Lower leg skin (tissue), 4 donors: ENCODE data around the gene RPP40. TPM values are rescaled to one million over a fixed set of nuclear protein-coding genes. Genes with fewer than 3 reads are reported as not detected.

Experiments
- DNase-seq, 2 donors: peaks; one replicate each; pipeline ENCODE4 v3.0.0-alpha.2; 2019; ENCODE audit warnings: low spot score in 2 of 2
- H3K4me3 ChIP-seq: fragments of 200-600 bp; sonication (generic); 2 replicates; pipeline ENCODE4 v1.5.1; 2017; ENCODE audit warnings: mild to moderate bottlenecking, low read depth; ENCODE audit not compliant: poor library complexity, severe bottlenecking
- POLR2A ChIP-seq, 2 donors: fragments of 450-650 bp; IDR thresholded peaks; one replicate each; pipeline ENCODE4 v1.6.1; 2016 to 2017; ENCODE audit warnings: antibody characterized with exemption in 2 of 2, mild to moderate bottlenecking in 1 of 2, moderate library complexity in 1 of 2
- WGBS, 2 donors: methylation state at CpG; one replicate each; pipeline ENCODE4 v1.1.5; 2018; 5-methylcytosine and 5-hydroxymethylcytosine counted together
- intact Hi-C: fragments of 100-400 bp; cut with DNase I; formaldehyde crosslinking; loops from one replicate; pipeline ENCODE4 v1.15.0; 2023; ENCODE audit warnings: low total_unique reads
- total RNA-seq, 4 donors: library from RNA; depleted of rRNA; stranded (reverse); fragments of >200 nt; gene quantifications; one replicate each; pipeline ENCODE4 v1.1.0, GENCODE V29; 2016
- TF ChIP-seq, protein P1 (sequence below), 3 donors: fragments of 450-650 bp; IDR thresholded peaks; one replicate each; pipeline ENCODE4 v1.5.1; 2016; ENCODE audit warnings: antibody characterized with exemption in 3 of 3, mild to moderate bottlenecking in 3 of 3, moderate library complexity in 2 of 3

RPP40 gene
- total RNA-seq, 4 donors from 2014 or later = 3.4 to 12.3 (median 6.8) TPM

DNA sequence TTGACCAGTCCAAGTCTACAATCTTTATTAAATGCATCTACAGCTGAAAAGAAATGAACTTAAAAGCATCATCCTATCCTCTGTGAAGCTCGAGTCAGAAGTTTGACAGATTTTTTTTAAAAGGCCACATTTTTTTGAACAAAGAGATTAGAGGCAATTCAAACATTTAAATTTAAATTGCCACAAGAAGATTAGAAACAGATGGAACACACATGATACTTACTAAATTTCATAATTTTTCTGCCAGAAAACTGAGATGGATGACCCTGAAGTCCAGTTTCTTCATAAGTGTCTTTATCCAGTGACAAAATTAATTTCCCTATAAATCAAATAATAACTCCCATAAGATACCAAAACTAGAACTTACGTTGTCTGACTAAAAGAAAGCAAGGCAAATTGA is 4.3 kb downstream of the RPP40 start:
- WGBS, 2 donors = 59% methylated on average over 2 of the region's 2 CpGs
- no peak for DNase-seq
- intact Hi-C loops = no loop called here
- TF ChIP-seq, protein P1, sequence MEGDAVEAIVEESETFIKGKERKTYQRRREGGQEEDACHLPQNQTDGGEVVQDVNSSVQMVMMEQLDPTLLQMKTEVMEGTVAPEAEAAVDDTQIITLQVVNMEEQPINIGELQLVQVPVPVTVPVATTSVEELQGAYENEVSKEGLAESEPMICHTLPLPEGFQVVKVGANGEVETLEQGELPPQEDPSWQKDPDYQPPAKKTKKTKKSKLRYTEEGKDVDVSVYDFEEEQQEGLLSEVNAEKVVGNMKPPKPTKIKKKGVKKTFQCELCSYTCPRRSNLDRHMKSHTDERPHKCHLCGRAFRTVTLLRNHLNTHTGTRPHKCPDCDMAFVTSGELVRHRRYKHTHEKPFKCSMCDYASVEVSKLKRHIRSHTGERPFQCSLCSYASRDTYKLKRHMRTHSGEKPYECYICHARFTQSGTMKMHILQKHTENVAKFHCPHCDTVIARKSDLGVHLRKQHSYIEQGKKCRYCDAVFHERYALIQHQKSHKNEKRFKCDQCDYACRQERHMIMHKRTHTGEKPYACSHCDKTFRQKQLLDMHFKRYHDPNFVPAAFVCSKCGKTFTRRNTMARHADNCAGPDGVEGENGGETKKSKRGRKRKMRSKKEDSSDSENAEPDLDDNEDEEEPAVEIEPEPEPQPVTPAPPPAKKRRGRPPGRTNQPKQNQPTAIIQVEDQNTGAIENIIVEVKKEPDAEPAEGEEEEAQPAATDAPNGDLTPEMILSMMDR (IDR thresholded peaks at IDR 0.05) = no peak
- no peak for TF ChIP-seq POLR2A (IDR thresholded peaks at IDR 0.05)
- H3K4me3 ChIP-seq = no peak overlapping the region

DNA sequence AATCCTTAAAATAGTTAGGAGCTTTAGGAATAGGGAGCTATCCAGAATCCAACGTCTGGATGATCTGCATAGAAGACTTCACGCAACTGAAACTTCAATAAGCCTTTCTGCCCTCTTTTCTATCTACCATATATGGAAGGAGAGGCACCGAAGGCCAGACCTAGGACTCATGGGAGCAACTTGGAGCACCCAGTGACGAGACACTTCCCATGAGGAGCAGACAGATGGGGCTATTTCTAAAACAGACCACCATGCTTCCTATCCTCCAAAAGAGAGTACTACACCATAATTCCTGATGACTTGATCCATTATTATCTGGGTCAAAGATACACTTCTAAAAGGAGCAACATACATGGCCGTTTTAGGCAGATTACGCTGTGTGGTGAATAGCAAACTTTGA is 6.0 kb downstream of the RPP40 start:
- intact Hi-C loops = no loop called here
- DNase-seq = peak in 1 of 2 donors; percentile 31
- 77 to 81% methylated on average over 6 of the region's 6 CpGs for WGBS, 2 donors
- TF ChIP-seq, protein P1 (IDR thresholded peaks at IDR 0.05) = no peak
- TF ChIP-seq POLR2A (IDR thresholded peaks at IDR 0.05) = no peak
- no peak overlapping the region for H3K4me3 ChIP-seq

DNA sequence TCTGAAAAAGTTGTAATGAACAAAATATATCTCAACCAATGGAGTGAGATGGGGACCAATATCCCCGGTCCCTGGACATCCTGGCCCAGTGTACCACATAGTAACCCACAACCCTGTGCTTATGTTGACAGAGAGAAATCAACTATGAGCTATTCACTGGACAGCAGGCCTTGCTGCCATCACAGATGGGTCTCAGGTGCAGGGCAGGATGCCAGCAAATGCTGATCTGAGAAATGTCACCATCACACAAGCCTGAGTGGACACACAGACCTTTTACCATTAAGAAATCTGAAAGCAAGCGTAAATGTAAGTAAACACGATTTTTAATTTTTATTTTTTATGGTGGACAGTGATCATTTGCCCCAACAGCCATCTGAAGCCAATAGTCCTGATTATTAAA is 9.1 kb downstream of the RPP40 start:
- DNase-seq = no peak
- TF ChIP-seq, protein P1 (IDR thresholded peaks at IDR 0.05) = no peak
- no peak for TF ChIP-seq POLR2A (IDR thresholded peaks at IDR 0.05)
- H3K4me3 ChIP-seq = no peak overlapping the region
- 90 to 98% methylated on average over 3 of the region's 3 CpGs for WGBS, 2 donors
- intact Hi-C loops = no loop called here

DNA sequence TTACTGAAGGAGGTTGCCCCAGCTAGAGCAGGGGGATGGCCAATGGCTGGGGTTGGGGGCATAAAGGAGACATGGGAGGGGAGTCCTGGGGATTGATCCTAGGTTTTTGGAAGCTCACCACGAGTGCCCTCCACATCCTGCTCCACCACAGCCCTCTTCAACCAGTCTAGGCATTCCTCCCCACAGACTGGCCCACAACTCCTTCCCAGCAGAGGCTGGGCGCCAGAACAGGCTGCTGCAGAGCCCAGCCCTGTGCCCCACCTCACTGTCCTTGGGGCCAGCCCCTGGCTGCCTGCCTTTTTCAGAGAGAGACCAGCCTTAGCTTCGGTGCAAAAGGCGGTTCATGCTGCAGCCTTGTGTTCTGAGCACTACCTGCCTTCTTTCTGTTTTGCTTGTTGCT is 16.4 kb downstream of the RPP40 start:
- intact Hi-C loops = no loop called here
- DNase-seq = peak in 1 of 2 donors; percentile 58
- H3K4me3 ChIP-seq = no peak overlapping the region
- TF ChIP-seq, protein P1 (IDR thresholded peaks at IDR 0.05) = no peak
- WGBS, 2 donors = 76 to 81% methylated on average over 4 of the region's 4 CpGs

DNA sequence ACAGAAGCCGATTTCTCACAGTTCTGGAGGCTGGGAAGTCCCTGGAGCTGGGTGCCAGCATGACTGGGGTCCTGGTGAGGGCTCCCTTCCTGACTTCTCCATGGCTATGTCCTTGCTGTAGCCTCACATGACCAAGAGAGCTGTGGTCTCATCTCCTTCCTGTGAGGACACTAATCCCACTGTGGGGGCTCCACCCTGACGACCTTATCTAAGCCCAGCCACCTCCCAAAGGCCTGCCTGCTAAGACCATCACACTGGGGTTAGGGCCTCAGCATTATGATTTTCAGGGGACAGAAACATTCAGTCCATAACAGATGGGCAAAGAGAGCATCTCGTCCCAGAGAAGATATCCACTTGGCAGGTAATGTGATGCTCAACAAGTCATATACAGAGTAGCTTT is 16.8 kb downstream of the RPP40 start:
- TF ChIP-seq, protein P1 (IDR thresholded peaks at IDR 0.05) = no peak
- no peak for TF ChIP-seq POLR2A (IDR thresholded peaks at IDR 0.05)
- H3K4me3 ChIP-seq = no peak overlapping the region
- peak in 1 of 2 donors; percentile 37 for DNase-seq
- WGBS, 2 donors = 87 to 94% methylated on average over 3 of the region's 3 CpGs
- intact Hi-C loops = no loop called here

DNA sequence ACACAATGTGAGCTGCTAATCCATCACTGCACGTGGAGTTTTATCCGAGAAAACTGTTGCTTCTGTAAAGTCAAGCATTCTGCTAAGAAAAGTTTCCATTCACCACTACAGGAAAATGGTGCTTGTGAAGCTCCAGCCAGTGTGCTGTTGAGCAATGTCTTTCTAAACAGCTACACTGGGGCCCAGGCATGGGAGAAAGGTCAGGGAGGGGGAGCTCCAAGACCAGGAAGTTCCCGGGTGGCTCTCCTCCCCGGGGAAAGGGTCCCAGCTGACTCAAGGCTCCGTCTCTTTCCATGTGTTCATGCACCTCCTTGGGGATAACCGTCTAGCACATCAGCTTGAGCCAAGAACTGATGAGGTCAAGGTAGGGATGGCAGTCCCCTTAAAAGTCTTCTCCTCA is 20.5 kb downstream of the RPP40 start:
- intact Hi-C loops = no loop called here
- TF ChIP-seq POLR2A (IDR thresholded peaks at IDR 0.05) = no peak
- TF ChIP-seq, protein P1 (IDR thresholded peaks at IDR 0.05) = no peak
- DNase-seq = peak in 1 of 2 donors; percentile 57
- no peak overlapping the region for H3K4me3 ChIP-seq
- 72 to 81% methylated on average over 6 of the region's 6 CpGs for WGBS, 2 donors
